Spleen (tissue), 7 donors: ENCODE results near the gene ETS2.

Experiments
- CTCF ChIP-seq, 11 experiments: fragments of 200-600 bp in 7 of 11; fragments of 450-650 bp in 4 of 11; sonication (generic) in 4 of 11; IDR thresholded peaks in 8 of 11; conservative IDR thresholded peaks in 3 of 11; 1 replicate in 7 of 11; 2 replicates in 4 of 11; pipeline versions ENCODE4 v1.4.0 to v1.8.0; 2016 to 2021; ENCODE audit warnings: antibody characterized with exemption in 11 of 11, inconsistent platforms in 4 of 11, mild to moderate bottlenecking in 1 of 11
- POLR2A ChIP-seq, 3 donors: fragments of 450-650 bp; IDR thresholded peaks; one replicate each; pipeline ENCODE4 v1.5.1; 2017; ENCODE audit warnings: antibody characterized with exemption in 3 of 3, mild to moderate bottlenecking in 1 of 3
- POLR2AphosphoS5 ChIP-seq, 3 donors: sonication (generic); formaldehyde crosslinking; IDR thresholded peaks; one replicate each; pipeline ENCODE4 v1.5.1; 2017; ENCODE audit warnings: antibody characterized with exemption in 3 of 3
- donor health status: DM: no; HTN: no; CAD: no; lungs with moderate emphysema.
- donor health status: DM: no; HTN: no; CAD: no.
- donor health status: DM: no; HTN: no; CAD: no.

- TF ChIP-seq POLR2AphosphoS5 (IDR thresholded peaks at IDR 0.05) (peak in 1 of 3 donors; percentile 32), CTCF (IDR thresholded peaks at IDR 0.05 in 8 of 11, conservative IDR thresholded peaks at IDR 0.05 in 3 of 11) (no peak), POLR2A (IDR thresholded peaks at IDR 0.05) (no peak)
These were observed 7.4 kb downstream of the ETS2 start for GRCh38 chr21:38813143-38813542.
